HCEC 1CT (cell line): ENCODE results near the gene CD99L2.

ENCODE experiments used
- DNase-seq: peaks from one replicate; pipeline ENCODE4 v3.0.0-alpha.2; 2017

The CD99L2 gene

DNA sequence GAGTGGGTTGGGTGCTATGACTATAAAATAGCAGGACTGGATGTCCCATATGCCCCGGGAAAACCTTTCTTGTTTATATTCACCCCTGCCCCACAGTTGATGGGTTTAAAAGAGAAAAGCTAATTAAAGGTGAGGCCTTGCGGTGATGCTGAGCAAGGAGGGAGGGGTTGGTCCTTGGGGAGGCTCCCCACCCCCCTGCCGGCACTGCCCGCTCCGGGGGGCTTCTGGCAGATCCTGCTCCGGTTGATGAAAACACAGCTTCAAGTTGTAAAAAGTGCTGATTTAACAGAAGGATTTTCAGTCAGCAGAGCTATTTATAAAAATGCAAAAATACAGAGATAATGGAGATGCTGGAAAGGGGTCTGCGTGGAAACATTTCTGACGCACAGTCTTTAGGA is 136.7 kb downstream of the CD99L2 start:
- no peak for DNase-seq

DNA sequence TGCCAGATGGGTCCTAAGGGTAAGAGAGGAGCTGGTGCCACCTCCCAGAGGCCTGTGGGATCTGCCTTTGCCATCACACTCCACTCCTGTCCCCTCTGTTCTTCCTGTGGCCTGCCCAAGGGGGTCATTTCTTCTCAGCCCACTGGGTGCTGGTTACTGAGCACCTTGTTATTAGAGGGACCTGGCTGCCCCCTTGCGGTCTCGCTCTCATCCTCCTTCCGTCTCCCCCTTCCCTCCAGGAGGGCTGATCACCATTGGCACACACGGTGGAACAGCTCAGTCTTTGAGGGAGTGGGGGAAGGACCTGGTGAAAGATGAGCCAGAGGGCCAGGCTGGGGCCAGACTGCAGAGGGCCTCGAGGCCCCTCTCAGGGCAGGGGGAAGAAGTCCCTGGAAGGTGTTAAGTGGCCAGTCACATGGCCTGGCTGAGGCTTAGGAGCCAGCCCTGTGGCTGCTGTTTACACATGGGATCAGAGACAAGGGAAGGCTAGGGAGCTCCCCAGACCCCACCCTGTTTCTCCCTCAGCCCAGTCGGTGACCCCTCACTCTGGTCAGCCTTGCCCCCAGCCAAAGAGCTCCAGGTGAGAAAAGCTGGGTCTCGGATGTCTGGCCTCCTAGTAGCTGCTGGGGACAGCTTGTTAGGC is 137.2 kb downstream of the CD99L2 start:
- DNase-seq: no peak

DNA sequence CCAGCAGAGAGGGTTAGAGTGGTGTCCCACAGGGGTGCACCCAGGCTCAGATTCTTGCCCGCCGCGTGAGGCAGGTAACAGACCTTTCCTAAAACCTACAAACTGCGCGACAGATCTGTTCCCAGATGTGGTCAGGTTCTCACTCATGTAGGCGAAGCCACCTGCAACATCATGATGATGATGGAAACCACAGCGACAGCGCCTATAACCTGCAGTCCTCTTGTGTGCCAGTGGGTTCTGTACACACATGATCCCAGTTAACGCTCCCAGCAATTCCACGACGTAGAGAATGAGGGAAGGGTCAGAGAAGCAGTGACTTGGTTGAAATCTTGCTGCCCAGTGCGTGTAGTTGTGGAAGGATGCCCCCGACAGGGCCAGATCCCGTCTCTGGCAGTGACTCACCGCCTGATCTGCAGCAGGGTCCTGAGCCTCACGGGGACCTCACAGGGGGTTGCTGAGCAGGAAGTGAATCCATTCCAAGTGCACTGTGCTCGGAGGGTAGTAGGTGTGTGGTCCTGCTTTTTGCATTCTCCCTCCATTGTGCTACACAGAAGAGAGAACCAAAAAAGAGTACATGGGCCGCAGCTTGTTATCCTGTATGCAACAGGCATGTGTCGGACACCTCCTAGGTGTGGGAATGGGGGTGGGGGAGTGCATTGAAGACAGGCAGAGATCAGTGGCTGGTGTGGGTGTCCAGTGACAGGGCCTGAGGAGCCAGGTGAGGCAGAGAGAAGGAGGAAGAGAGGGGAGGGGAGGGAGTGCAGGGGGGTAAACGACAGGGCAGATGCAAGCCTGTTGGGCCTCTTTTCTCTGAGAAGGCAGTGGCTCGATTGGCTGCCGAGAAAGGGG is 138.7 kb downstream of the CD99L2 start:
- DNase-seq: no peak

DNA sequence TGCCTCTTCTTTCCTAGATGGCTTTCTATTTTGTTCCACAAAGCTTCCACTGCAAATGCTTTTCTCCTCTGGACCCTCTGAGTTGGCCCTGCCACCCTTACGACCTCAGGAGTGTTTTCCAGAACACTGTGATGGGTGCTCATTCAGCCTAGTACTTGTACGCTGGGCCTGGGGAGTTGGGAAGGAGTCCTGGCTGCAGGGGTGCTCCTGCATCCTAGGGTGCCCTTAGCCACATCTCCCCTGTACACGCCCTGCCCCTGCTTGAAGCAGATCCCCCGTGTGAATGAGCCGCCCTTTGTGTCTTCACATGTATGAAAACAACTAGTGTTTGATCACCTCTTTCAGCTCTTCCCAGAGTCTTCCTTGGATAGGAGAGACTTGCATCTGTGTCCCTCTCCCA is 141.1 kb downstream of the CD99L2 start:
- no peak for DNase-seq

DNA sequence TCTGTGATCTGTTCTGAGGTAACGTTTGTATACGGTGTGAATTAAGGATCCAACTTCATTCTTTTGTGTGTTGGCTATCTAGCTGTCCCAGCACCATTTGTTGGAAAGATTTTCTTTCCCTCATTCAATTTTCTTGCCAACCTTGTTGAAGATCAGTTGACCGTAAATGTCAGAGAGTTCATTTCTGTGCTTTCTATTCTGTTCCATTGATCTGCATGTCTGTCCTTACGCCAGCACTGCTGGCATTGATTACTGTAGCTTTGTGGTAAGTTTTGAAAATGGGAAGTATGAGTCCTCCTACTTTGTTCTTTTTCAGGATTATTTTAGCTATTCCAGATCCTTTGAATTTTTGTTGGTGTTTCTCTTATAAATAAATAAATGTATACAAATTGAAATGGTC is 144.5 kb downstream of the CD99L2 start:
- DNase-seq: no peak

DNA sequence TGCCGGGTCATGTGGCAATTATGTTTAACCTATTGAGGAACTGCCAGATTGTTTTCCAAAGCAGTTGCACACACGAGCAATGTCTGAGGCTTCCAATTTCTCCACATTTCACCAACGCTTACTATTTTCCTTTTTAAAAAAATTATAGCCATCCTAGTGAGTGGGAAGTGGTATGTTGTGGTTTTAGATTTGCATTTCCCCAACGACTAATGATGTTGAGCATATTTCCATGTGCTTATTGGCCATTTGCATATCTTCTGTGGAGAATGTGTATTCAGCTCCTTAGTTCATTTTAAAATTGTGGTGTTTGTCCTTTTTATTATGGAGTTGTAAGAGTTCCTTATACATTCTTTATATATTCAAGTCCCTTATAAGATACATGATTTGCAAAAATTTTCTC is 145.1 kb downstream of the CD99L2 start:
- no peak for DNase-seq

DNA sequence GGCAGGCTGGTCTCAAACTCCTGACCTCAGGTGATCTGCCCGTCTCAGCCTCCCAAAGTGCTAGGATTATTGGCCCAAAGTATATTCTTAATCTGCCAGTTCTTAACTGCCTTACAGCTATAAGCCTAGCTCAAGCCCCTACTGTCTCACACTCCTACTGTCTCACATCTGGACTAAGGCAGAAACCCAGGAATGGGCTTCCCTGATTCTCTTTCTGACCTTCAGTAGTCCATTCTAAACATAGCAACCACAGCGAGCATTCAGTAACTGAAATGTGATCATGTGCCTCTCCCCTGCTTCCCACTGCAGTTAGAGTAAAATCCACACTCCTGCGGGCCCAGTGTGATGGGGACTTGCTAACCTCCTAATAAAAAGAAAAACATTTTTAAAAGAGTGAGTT is 146.3 kb downstream of the CD99L2 start:
- DNase-seq: no peak

DNA sequence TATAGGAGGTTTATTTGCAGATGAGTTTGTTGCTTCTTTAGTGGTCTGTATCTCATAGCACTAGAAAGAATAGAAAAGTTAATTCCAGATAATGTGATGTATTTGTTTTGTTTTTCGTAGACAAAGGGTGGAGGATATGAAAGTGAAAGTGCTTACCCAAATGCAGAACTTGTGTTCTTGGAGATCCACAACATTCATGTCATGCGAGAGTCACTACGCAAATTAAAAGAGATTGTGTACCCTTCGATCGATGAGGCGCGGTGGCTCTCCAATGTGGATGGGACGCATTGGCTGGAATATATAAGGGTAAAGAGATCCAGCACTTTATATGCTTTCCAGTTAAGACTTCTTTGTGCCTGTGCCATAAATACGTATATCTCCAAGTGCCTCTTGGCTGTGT is 162.0 kb downstream of the CD99L2 start:
- DNase-seq: no peak

DNA sequence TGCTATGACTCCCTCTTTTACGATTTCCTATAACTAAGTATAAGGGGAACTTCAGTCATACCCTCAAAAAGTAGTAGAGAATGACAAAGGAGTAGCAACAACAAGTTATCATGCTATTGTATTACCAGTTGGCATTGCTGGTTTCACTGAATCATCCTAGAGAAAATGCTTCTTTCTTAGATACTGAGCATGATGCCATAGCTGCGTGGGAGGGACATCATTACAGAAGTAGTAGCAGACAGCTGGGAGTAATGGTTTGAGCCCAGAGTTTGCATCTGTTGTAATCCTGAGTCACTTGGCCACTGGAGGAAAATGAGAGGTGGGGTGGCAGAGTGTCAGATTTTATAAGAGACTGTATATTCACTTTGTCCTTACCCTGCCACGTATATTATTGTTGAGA is 166.7 kb downstream of the CD99L2 start:
- peak; percentile 86 for DNase-seq

DNA sequence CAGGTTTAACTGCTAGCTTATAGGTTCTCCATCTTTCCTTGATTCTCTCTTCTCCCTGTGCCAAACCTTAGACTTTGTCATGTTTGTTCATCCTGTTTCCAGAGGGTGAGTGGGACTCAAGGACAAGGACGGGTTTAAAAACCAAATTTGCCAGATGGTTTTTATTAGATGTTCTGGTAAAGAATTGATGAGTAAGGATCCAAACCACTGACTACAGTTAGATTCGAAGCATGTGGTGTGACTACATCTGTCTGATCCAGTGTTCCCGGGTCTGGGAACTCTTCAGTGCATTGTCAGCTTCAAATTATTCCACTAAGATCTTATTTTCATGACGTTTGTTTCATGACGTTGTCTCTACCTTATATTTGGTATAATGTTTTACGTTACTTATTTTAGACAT is 167.7 kb downstream of the CD99L2 start:
- peak; percentile 65 for DNase-seq

DNA sequence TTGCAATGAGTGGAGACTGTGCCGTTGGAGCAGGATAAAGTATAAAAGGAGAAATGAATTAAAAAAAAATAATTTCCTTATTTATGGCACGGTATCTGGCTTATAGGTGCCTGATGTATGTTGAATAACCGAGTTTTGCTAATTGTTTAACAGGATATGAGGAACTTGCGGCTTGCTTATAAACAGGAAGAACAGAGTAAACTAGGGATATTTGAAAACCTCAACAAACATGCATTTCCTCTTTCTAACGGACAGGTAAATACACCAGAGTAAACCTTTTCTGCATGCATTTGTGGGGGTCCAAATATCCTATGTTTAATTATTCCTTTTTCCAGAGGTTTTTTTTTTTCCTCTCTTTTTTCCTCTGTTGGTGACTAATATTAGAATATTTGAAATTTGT is 168.5 kb downstream of the CD99L2 start:
- DNase-seq: no peak

DNA sequence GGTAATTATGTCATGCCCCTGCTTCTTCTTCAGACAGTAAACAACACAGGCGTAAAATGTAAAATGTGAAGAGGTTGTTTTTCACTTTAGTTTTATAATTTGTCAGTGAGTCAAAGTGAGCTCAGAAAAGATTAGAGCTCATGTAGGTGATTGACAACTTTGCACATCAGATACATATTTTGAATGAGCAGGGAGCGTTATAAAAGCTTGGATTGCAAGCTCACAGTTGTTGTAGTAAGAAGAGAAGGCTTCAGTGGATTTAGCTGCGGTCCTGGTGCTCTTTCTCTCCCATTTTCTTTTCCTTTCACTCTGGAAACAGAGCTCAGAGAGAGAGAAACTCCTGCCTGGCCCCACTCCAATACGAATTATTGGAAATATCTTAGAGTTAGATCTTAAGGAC is 178.8 kb downstream of the CD99L2 start:
- DNase-seq: no peak
